Spleen (tissue), 11 donors: ENCODE results near the gene TDRD15. TPM values are rescaled to one million over a fixed set of nuclear protein-coding genes. Genes with fewer than 3 reads are reported as not detected.

Source experiments
- DNase-seq: peaks from one replicate; pipeline ENCODE4 v3.0.0-alpha.2; 2020
- H3K27ac ChIP-seq, 8 donors: fragments of 200-600 bp; sonication (generic) in 7 of 8; 1 replicate in 4 of 8; 2 replicates in 4 of 8; pipeline versions ENCODE4 v1.5.0 to v1.8.0; 2016 to 2021; ENCODE audit warnings: inconsistent platforms in 4 of 8, mild to moderate bottlenecking in 4 of 8, moderate library complexity in 1 of 8
- H3K27me3 ChIP-seq, 7 donors: fragments of 200-600 bp; sonication (generic) in 6 of 7; replicated peaks in 1 of 7; 1 replicate in 4 of 7; 2 replicates in 3 of 7; pipeline versions ENCODE4 v1.5.0 to v1.8.0; 2016 to 2021; ENCODE audit warnings: inconsistent platforms in 3 of 7, mild to moderate bottlenecking in 1 of 7
- H3K36me3 ChIP-seq, 6 donors: fragments of 200-600 bp; sonication (generic) in 5 of 6; 1 replicate in 4 of 6; 2 replicates in 2 of 6; pipeline versions ENCODE4 v1.5.0 to v1.8.0; 2016 to 2021; ENCODE audit warnings: inconsistent platforms in 2 of 6
- H3K4me1 ChIP-seq, 6 donors: fragments of 200-600 bp; sonication (generic) in 5 of 6; 1 replicate in 3 of 6; 2 replicates in 3 of 6; pipeline versions ENCODE4 v1.5.0 to v1.8.0; 2016 to 2021; ENCODE audit warnings: inconsistent platforms in 3 of 6
- H3K4me3 ChIP-seq, 8 donors: fragments of 200-600 bp; sonication (generic) in 7 of 8; 1 replicate in 4 of 8; 2 replicates in 4 of 8; pipeline versions ENCODE4 v1.5.0 to v1.8.0; 2016 to 2021; ENCODE audit warnings: inconsistent platforms in 4 of 8, mild to moderate bottlenecking in 4 of 8, moderate library complexity in 2 of 8
- H3K9me3 ChIP-seq, 8 donors: fragments of 200-600 bp; sonication (generic) in 7 of 8; 1 replicate in 4 of 8; 2 replicates in 4 of 8; pipeline versions ENCODE4 v1.5.0 to v1.8.0; 2016 to 2021; ENCODE audit warnings: inconsistent platforms in 4 of 8
- POLR2A ChIP-seq, 3 donors: fragments of 450-650 bp; IDR thresholded peaks; one replicate each; pipeline ENCODE4 v1.5.1; 2017; ENCODE audit warnings: antibody characterized with exemption in 3 of 3, mild to moderate bottlenecking in 1 of 3
- POLR2AphosphoS5 ChIP-seq, 3 donors: sonication (generic); formaldehyde crosslinking; IDR thresholded peaks; one replicate each; pipeline ENCODE4 v1.5.1; 2017; ENCODE audit warnings: antibody characterized with exemption in 3 of 3
- WGBS, 5 donors: extraction: QIAGEN DNeasy Blood & Tissue Kit in 3 of 5; methylation state at CpG; one replicate each; pipeline versions ENCODE4 v1.1.5 to v1.1.7; 2013 to 2018; 5-methylcytosine and 5-hydroxymethylcytosine counted together
- intact Hi-C: fragments of 100-400 bp; cut with DNase I; formaldehyde crosslinking; loops from one replicate; pipeline ENCODE4 v1.15.0; 2023; ENCODE audit warnings: low total_unique reads
- polyA plus RNA-seq, 3 donors: library from polyadenylated mRNA; stranded (reverse); fragments of 200-250 nt; gene quantifications; one replicate each; pipeline ENCODE4 v1.2.1, GENCODE V29; 2013
- total RNA-seq, 7 donors: library from RNA; depleted of rRNA in 3 of 7; stranded (reverse); fragments of >200 nt in 3 of 7; fragmentation: NEBNext Ultra II Directional in 4 of 7; extraction: Animal tissue kit (Norgen Biotek cat#: 25700) in 4 of 7; gene quantifications; one replicate each; pipeline versions ENCODE4 v1.1.0 to v1.2.1, GENCODE V29; 2016 to 2021
- TF ChIP-seq, protein P1 (sequence below), 11 experiments: fragments of 200-600 bp in 7 of 11; fragments of 450-650 bp in 4 of 11; sonication (generic) in 4 of 11; IDR thresholded peaks in 8 of 11; conservative IDR thresholded peaks in 3 of 11; 1 replicate in 7 of 11; 2 replicates in 4 of 11; pipeline versions ENCODE4 v1.4.0 to v1.8.0; 2016 to 2021; ENCODE audit warnings: antibody characterized with exemption in 11 of 11, inconsistent platforms in 4 of 11, mild to moderate bottlenecking in 1 of 11
- donor health status: healthy with polysubstance abuse.
- donor health status: DM: no; HTN: no; CAD: no; lungs with moderate emphysema.
- donor health status: DM: no; HTN: no; CAD: no.
- donor health status: Bipolar disorder and iron deficiency.
- donor health status: healthy.
- donor health status: DM: no; HTN: no; CAD: no.
- donor health status: DM: yes; HTN: yes; CAD: no.

The TDRD15 gene
- total and polyA plus RNA-seq, 10 donors = 0.02 to 0.98 (median 0.43) TPM

DNA sequence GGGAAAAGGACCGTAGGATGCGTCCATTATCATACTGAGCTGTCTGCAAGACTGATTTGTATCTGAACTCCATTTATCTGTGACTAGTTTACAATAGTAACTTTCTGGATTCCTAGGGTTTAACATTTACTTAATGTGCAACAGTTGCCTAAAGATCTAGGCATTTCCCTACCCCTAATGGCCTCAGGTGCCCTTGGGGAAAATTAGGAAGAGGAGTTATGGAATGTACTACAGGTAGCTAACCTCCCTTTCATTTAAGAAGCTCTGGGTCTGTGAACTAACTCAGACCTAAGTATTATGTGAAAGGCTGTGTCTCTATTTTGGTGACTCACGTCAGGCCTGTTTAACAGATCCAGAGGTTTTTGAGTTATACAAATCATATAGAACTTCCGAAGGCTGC, 59.5 kb downstream of the TDRD15 start:
- intact Hi-C loops = no loop called here
- 66 to 83% (median 74%) methylated on average over 4 of the region's 4 CpGs for WGBS, 5 donors
- Histone ChIP-seq H3K36me3 (no peaks in the 10 kb centered on the region), H3K27me3 (no peaks in the 10 kb centered on the region), H3K4me1 (peaks cover 0 to 8% (median 0%) of the 10 kb centered on the region in 6 donors), H3K9me3 (no peaks in the 10 kb centered on the region), H3K27ac (no peak overlapping the region), H3K4me3 (no peak overlapping the region)
- TF ChIP-seq, protein P1, sequence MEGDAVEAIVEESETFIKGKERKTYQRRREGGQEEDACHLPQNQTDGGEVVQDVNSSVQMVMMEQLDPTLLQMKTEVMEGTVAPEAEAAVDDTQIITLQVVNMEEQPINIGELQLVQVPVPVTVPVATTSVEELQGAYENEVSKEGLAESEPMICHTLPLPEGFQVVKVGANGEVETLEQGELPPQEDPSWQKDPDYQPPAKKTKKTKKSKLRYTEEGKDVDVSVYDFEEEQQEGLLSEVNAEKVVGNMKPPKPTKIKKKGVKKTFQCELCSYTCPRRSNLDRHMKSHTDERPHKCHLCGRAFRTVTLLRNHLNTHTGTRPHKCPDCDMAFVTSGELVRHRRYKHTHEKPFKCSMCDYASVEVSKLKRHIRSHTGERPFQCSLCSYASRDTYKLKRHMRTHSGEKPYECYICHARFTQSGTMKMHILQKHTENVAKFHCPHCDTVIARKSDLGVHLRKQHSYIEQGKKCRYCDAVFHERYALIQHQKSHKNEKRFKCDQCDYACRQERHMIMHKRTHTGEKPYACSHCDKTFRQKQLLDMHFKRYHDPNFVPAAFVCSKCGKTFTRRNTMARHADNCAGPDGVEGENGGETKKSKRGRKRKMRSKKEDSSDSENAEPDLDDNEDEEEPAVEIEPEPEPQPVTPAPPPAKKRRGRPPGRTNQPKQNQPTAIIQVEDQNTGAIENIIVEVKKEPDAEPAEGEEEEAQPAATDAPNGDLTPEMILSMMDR (IDR thresholded peaks at IDR 0.05 in 8 of 11, conservative IDR thresholded peaks at IDR 0.05 in 3 of 11) = no peak
- no peak for TF ChIP-seq POLR2AphosphoS5 (IDR thresholded peaks at IDR 0.05)
- DNase-seq = no peak

DNA sequence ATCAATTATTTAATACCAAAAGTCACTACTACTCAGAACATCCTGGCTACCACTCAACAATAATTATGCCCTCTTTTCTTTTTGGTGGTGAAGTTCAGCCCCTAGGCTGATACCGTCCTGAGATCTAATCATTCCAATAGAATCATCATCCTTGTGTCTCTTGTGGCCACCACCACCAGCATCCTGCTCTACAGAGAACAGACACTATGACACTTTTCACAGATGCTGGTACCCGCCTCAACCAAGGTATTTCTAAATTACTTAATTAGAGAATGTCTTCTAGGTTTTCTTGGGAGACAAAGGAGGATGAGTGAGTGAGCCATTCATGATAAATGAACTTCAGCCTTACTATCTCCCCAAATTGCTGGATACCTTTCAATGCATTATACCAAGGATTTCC, 60.0 kb downstream of the TDRD15 start:
- Histone ChIP-seq H3K4me1 (peaks cover 0 to 8% (median 0%) of the 10 kb centered on the region in 6 donors), H3K9me3 (no peaks in the 10 kb centered on the region), H3K27me3 (no peaks in the 10 kb centered on the region), H3K27ac (no peak overlapping the region), H3K4me3 (no peak overlapping the region), H3K36me3 (no peaks in the 10 kb centered on the region)
- 64 to 93% (median 80%) methylated on average over 2 of the region's 2 CpGs for WGBS, 5 donors
- DNase-seq = no peak
- intact Hi-C loops = no loop called here
- TF ChIP-seq, protein P1 (IDR thresholded peaks at IDR 0.05 in 8 of 11, conservative IDR thresholded peaks at IDR 0.05 in 3 of 11) = no peak
- no peak for TF ChIP-seq POLR2AphosphoS5 (IDR thresholded peaks at IDR 0.05)
- TF ChIP-seq POLR2A (IDR thresholded peaks at IDR 0.05) = no peak

DNA sequence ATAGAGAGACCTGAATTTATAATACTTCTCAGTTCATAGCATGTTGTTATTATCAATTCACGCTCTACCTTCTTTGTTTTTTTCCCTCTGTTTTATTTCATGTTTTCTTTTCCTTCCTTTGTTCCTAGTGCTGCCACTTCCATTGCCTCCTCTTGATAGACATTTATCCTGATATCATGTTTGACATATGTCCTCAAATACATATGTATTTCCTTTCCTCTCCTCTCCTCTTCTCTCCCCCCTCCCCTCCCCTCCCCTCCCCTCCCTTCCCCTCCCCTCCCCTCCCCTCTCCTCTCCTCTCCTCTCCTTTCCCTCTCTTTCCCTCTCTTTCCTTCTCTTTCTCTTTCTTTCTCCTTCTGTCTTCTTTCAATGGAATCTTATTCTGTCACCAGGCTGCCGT, 67.8 kb downstream of the TDRD15 start:
- H3K4me1 ChIP-seq = no peaks in the 10 kb centered on the region
- H3K4me3 ChIP-seq = no peak overlapping the region
- intact Hi-C loops = no loop called here
- no peaks in the 10 kb centered on the region for H3K9me3 ChIP-seq
- H3K36me3 ChIP-seq = no peaks in the 10 kb centered on the region
- H3K27me3 ChIP-seq = no peaks in the 10 kb centered on the region
- H3K27ac ChIP-seq = no peak overlapping the region
- WGBS, 5 donors = 93 to 99% (median 97%) methylated on average over 2 of the region's 2 CpGs
- no peak for DNase-seq
- TF ChIP-seq POLR2AphosphoS5 (IDR thresholded peaks at IDR 0.05) = no peak
- TF ChIP-seq POLR2A (IDR thresholded peaks at IDR 0.05) = no peak
- TF ChIP-seq, protein P1 (IDR thresholded peaks at IDR 0.05 in 8 of 11, conservative IDR thresholded peaks at IDR 0.05 in 3 of 11) = no peak

Other genes with a start within 250 kb of the TDRD15 start
- 1 to 10 TPM in 4 of 7 donors, under 1 TPM in 3; 0.07 to 2.5 (median 1.2) TPM for gene APOB, start 79.9 kb upstream of the TDRD15 start, total RNA-seq
- gene APOB, start 79.9 kb upstream of the TDRD15 start, polyA plus RNA-seq = under 1 TPM; 0.02 to 0.03 (median 0.02) TPM